ENCODE data around the gene TRIM61. TPM values are rescaled to one million over a fixed set of nuclear protein-coding genes. Genes with fewer than 3 reads are reported as not detected.
"Not testable (repeated sequence)": the region's sequence is repeated elsewhere in the genome, so short reads cannot be mapped to it uniquely, and the experiment has no call there.

TRIM61 gene
- total and polyA plus RNA-seq, 2 donors (not counting 1 experiment from before 2014, with no cell fraction given), result 2.5 to 4.5 TPM

DNA sequence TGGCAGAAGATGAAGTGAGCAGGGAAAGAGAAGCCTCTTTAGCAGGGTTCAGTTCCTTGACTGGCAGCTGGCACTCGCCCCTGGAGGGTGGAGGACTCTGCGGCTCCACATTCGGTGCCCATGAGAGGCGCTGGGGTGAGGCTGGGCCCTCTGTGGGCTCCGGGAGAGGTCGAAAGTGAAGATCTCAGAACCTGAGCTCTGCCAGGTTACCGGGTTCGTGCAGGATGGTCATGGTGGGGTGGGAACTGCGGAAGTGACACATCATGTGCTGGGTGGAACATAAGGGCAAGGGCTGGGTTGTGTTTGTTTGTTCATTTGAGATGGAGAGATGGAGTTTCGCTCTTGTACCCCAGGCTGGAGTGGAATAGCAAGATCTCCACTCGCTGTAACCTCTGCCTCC, 44.2 kb downstream of the TRIM61 start:
- no peaks in the 10 kb centered on the region for H3K36me3 ChIP-seq (ENCODE audit: control insufficient read depth, insufficient read depth, low read length)

GRCh38 chr4:164931551-164932324, 45.7 kb downstream of the TRIM61 start:
- no peak overlapping the region for H3K9ac ChIP-seq (ENCODE audit: insufficient read depth, low read length)
- no peak for DNase-seq (ENCODE audit: low read depth in 2 of 2)
- no peak for TF ChIP-seq EZH2 (IDR thresholded peaks at IDR 0.05; ENCODE audit: low read length, missing control alignments)
- TF ChIP-seq CTCF (conservative IDR thresholded peaks at IDR 0.05 in 1 of 2, IDR thresholded peaks at IDR 0.05 in 1 of 2; ENCODE audit: low read depth in 1 of 2, low read length in 2 of 2), result no peak

More for the DNA sequence above, 44.2 kb downstream of the TRIM61 start:
- Histone ChIP-seq H3K27me3 (ENCODE audit: control insufficient read depth, insufficient read depth, low read length) (no peaks in the 10 kb centered on the region), H4K20me1 (ENCODE audit: control insufficient read depth, extremely low read depth, insufficient read depth, low read length) (no peaks in the 10 kb centered on the region), H3K4me2 (ENCODE audit: extremely low read depth, insufficient read depth, low read length) (no peak overlapping the region), H3K4me1 (ENCODE audit: control insufficient read depth, extremely low read depth, insufficient read depth, low read length) (no peaks in the 10 kb centered on the region), H3K79me2 (ENCODE audit: control insufficient read depth, insufficient read depth, low read length) (no peaks in the 10 kb centered on the region), H2AFZ (ENCODE audit: low read length) (no peak overlapping the region), H3K4me3 (replicated peaks in 1 of 4; ENCODE audit: control extremely low read depth in 1 of 4, insufficient read depth in 1 of 4, low read depth in 3 of 4, low read length in 4 of 4) (no peak overlapping the region), H3K9ac (ENCODE audit: insufficient read depth, low read length) (no peak overlapping the region), H3K27ac (ENCODE audit: insufficient read depth, low read length) (no peak overlapping the region), H3K9me3 (ENCODE audit: control insufficient read depth, insufficient read depth, low read depth, low read length) (no peaks in the 10 kb centered on the region)
- TF ChIP-seq EZH2 (IDR thresholded peaks at IDR 0.05; ENCODE audit: low read length, missing control alignments) (no peak), CTCF (conservative IDR thresholded peaks at IDR 0.05 in 1 of 2, IDR thresholded peaks at IDR 0.05 in 1 of 2; ENCODE audit: low read depth in 1 of 2, low read length in 2 of 2) (no peak)
- no peak for DNase-seq (ENCODE audit: low read depth in 2 of 2)

DNA sequence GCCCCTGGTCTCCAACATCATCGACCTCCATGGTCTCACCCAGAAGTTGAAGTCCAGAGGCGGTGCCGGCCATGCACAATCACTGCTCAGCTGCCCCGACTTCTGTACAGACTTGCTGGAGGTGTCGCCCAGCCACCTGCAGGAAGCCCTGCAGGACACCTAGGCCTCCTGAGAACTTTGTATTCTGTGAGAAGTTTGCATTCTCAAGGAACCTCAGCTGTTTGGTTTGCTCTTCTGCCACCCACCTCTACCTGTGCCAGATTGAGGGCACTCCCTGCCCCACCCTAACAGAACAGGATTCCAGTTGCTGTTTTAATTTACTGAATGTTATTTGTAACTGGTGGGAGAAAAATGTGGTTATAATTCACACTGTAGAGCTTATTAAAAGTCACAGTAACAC, 46.8 kb downstream of the TRIM61 start:
- no peak overlapping the region for H2AFZ ChIP-seq (ENCODE audit: low read length)
- no peak overlapping the region for H3K4me2 ChIP-seq (ENCODE audit: extremely low read depth, insufficient read depth, low read length)
- no peak overlapping the region for H3K9ac ChIP-seq (ENCODE audit: insufficient read depth, low read length)
- H3K36me3 ChIP-seq (ENCODE audit: control insufficient read depth, insufficient read depth, low read length), result no peaks in the 10 kb centered on the region
- no peaks in the 10 kb centered on the region for H4K20me1 ChIP-seq (ENCODE audit: control insufficient read depth, extremely low read depth, insufficient read depth, low read length)
- no peak overlapping the region for H3K27ac ChIP-seq (ENCODE audit: insufficient read depth, low read length)
- H3K79me2 ChIP-seq (ENCODE audit: control insufficient read depth, insufficient read depth, low read length), result no peaks in the 10 kb centered on the region
- H3K9me3 ChIP-seq (ENCODE audit: control insufficient read depth, insufficient read depth, low read depth, low read length), result no peaks in the 10 kb centered on the region
- no peak for DNase-seq (ENCODE audit: low read depth in 2 of 2)
- no peak for TF ChIP-seq CTCF (conservative IDR thresholded peaks at IDR 0.05 in 1 of 2, IDR thresholded peaks at IDR 0.05 in 1 of 2; ENCODE audit: low read depth in 1 of 2, low read length in 2 of 2)
- TF ChIP-seq EZH2 (IDR thresholded peaks at IDR 0.05; ENCODE audit: low read length, missing control alignments), result no peak
- H3K4me3 ChIP-seq (replicated peaks in 1 of 4; ENCODE audit: control extremely low read depth in 1 of 4, insufficient read depth in 1 of 4, low read depth in 3 of 4, low read length in 4 of 4), result no peak overlapping the region
- H3K4me1 ChIP-seq (ENCODE audit: control insufficient read depth, extremely low read depth, insufficient read depth, low read length), result no peaks in the 10 kb centered on the region
- H3K27me3 ChIP-seq (ENCODE audit: control insufficient read depth, insufficient read depth, low read length), result no peaks in the 10 kb centered on the region

More at GRCh38 chr4:164931551-164932324, 45.7 kb downstream of the TRIM61 start:
- H3K9me3 ChIP-seq (ENCODE audit: control insufficient read depth, insufficient read depth, low read depth, low read length), result no peaks in the 10 kb centered on the region
- H3K4me1 ChIP-seq (ENCODE audit: control insufficient read depth, extremely low read depth, insufficient read depth, low read length), result no peaks in the 10 kb centered on the region
- H3K4me2 ChIP-seq (ENCODE audit: extremely low read depth, insufficient read depth, low read length), result no peak overlapping the region
- H3K27ac ChIP-seq (ENCODE audit: insufficient read depth, low read length), result no peak overlapping the region
- no peaks in the 10 kb centered on the region for H3K36me3 ChIP-seq (ENCODE audit: control insufficient read depth, insufficient read depth, low read length)
- H3K27me3 ChIP-seq (ENCODE audit: control insufficient read depth, insufficient read depth, low read length), result no peaks in the 10 kb centered on the region
- no peak overlapping the region for H2AFZ ChIP-seq (ENCODE audit: low read length)
- H3K4me3 ChIP-seq (replicated peaks in 1 of 4; ENCODE audit: control extremely low read depth in 1 of 4, insufficient read depth in 1 of 4, low read depth in 3 of 4, low read length in 4 of 4), result no peak overlapping the region
- H3K79me2 ChIP-seq (ENCODE audit: control insufficient read depth, insufficient read depth, low read length), result no peaks in the 10 kb centered on the region
- H4K20me1 ChIP-seq (ENCODE audit: control insufficient read depth, extremely low read depth, insufficient read depth, low read length), result no peaks in the 10 kb centered on the region

DNA sequence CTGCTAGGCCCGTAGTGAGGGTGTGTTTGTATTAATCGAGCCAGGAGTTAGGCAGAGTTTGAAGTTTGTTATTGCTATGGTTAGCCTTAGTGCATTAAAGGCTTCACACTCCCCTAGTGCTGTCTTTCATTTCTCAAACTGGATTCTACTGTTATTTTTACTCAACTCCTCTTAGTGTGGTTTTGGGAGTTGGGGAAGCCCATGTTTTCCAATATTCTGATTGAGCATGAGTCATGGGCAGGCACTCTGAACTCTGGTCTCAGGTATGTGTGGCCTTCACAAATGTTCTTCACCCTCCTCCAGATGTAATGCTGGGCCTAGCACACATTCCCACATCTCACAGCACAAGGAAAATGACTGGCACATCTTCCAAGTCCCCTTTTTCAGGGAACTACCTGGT, 50.4 kb downstream of the TRIM61 start:
- H3K27me3 ChIP-seq (ENCODE audit: control insufficient read depth, insufficient read depth, low read length); H3K27ac ChIP-seq (ENCODE audit: insufficient read depth, low read length); H4K20me1 ChIP-seq (ENCODE audit: control insufficient read depth, extremely low read depth, insufficient read depth, low read length); H3K9me3 ChIP-seq (ENCODE audit: control insufficient read depth, insufficient read depth, low read depth, low read length); H3K4me2 ChIP-seq (ENCODE audit: extremely low read depth, insufficient read depth, low read length); H3K4me1 ChIP-seq (ENCODE audit: control insufficient read depth, extremely low read depth, insufficient read depth, low read length); H3K79me2 ChIP-seq (ENCODE audit: control insufficient read depth, insufficient read depth, low read length); H3K9ac ChIP-seq (ENCODE audit: insufficient read depth, low read length); H2AFZ ChIP-seq (ENCODE audit: low read length); DNase-seq (ENCODE audit: low read depth in 2 of 2); H3K36me3 ChIP-seq (ENCODE audit: control insufficient read depth, insufficient read depth, low read length); H3K4me3 ChIP-seq (replicated peaks in 1 of 4; ENCODE audit: control extremely low read depth in 1 of 4, insufficient read depth in 1 of 4, low read depth in 3 of 4, low read length in 4 of 4): not testable (repeated sequence)
